ENCODE measurements around the gene FOXO1. TPM values are rescaled to one million over a fixed set of nuclear protein-coding genes. Genes with fewer than 3 reads are reported as not detected.

Gene FOXO1
- total RNA-seq, 4 donors from 2014 or later: 50.7 to 67.2 (median 60.3) TPM

DNA sequence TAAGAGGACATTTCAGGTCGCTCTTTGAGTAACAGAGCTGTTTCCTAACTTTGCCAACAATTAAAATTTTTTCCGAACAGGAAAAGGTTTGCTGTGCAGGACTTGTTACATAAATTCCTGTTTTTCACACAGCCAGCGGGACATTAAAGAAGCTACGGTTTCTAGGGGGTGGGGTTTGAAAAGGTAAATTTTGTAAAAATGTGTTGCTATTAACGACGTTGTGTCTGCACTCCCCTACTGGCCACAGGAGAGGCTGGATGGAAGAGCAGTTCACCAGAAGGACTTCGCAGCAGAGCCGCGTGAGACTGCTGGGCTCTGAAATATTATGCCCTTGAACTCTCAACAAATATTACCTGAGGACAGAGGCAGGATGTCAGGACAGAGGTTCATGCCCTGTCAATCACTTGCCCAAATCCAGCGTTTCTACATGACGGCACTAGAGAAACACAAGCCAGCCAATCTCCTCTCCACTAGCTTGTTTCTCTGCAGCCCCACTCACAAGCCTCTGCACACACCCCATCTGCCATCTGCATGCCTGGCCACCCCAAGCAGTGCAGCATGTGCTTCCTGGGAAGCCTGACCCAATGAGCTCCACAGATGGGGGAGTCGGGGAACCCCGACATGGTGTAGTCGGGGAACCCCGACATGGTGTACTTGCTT is 102.0 kb downstream of the FOXO1 start:
- no peaks in the 10 kb centered on the region for H3K9me3 ChIP-seq
- no peak overlapping the region for H3K27ac ChIP-seq
- no peaks in the 10 kb centered on the region for H3K27me3 ChIP-seq
- WGBS: 60% methylated on average over 15 of the region's 15 CpGs
- no peak overlapping the region for H3K4me3 ChIP-seq
- TF ChIP-seq POLR2AphosphoS5 (IDR thresholded peaks at IDR 0.05) (no peak), POLR2A (IDR thresholded peaks at IDR 0.05) (no peak), EP300 (IDR thresholded peaks at IDR 0.05) (no peak)
- TF ChIP-seq, protein P1, sequence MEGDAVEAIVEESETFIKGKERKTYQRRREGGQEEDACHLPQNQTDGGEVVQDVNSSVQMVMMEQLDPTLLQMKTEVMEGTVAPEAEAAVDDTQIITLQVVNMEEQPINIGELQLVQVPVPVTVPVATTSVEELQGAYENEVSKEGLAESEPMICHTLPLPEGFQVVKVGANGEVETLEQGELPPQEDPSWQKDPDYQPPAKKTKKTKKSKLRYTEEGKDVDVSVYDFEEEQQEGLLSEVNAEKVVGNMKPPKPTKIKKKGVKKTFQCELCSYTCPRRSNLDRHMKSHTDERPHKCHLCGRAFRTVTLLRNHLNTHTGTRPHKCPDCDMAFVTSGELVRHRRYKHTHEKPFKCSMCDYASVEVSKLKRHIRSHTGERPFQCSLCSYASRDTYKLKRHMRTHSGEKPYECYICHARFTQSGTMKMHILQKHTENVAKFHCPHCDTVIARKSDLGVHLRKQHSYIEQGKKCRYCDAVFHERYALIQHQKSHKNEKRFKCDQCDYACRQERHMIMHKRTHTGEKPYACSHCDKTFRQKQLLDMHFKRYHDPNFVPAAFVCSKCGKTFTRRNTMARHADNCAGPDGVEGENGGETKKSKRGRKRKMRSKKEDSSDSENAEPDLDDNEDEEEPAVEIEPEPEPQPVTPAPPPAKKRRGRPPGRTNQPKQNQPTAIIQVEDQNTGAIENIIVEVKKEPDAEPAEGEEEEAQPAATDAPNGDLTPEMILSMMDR (IDR thresholded peaks at IDR 0.05): no peak
- no peak for DNase-seq (ENCODE audit: low spot score in 2 of 2)
- H3K36me3 ChIP-seq: peaks cover 10% of the 10 kb centered on the region
- peaks cover 49% of the 10 kb centered on the region for H3K4me1 ChIP-seq

GRCh38 chr13:40563350-40564125 is 102.9 kb downstream of the FOXO1 start:
- TF ChIP-seq POLR2A (IDR thresholded peaks at IDR 0.05): no peak
- TF ChIP-seq, protein P1 (IDR thresholded peaks at IDR 0.05): no peak
- no peak for TF ChIP-seq EP300 (IDR thresholded peaks at IDR 0.05)
- TF ChIP-seq POLR2AphosphoS5 (IDR thresholded peaks at IDR 0.05): no peak
- WGBS: 81% methylated on average over 14 of the region's 14 CpGs

DNA sequence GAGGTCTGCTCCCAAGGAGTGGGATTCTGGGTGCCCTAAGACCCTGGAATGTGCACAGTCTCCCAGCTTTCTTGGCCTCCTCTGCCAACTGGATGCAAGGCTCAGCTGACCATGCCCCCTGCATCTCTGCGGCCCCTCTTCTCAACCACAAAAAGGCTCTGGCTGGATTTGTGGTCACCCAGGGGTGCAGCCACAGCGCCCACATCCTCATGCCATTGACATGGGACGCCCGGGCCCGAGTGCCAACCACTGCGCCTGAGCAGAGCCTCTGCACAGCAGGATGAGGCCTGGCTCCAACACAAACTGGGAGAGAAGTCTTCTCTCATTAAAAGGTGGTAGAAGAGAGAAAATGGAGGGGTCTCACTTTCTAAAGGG is 103.5 kb downstream of the FOXO1 start:
- peaks cover 14% of the 10 kb centered on the region for H3K36me3 ChIP-seq
- DNase-seq (ENCODE audit: low spot score in 2 of 2): no peak
- WGBS: 79% methylated on average over 6 of the region's 6 CpGs
- H3K27me3 ChIP-seq: no peaks in the 10 kb centered on the region
- no peaks in the 10 kb centered on the region for H3K9me3 ChIP-seq
- peaks cover 42% of the 10 kb centered on the region for H3K4me1 ChIP-seq
- H3K27ac ChIP-seq: no peak overlapping the region
- no peak overlapping the region for H3K4me3 ChIP-seq
- no peak for TF ChIP-seq POLR2AphosphoS5 (IDR thresholded peaks at IDR 0.05)
- TF ChIP-seq, protein P1 (IDR thresholded peaks at IDR 0.05): no peak
- TF ChIP-seq POLR2A (IDR thresholded peaks at IDR 0.05): no peak
- TF ChIP-seq EP300 (IDR thresholded peaks at IDR 0.05): no peak

More at GRCh38 chr13:40563350-40564125, 102.9 kb downstream of the FOXO1 start:
- peaks cover 43% of the 10 kb centered on the region for H3K4me1 ChIP-seq
- H3K27ac ChIP-seq: no peak overlapping the region
- DNase-seq (ENCODE audit: low spot score in 2 of 2): no peak
- H3K36me3 ChIP-seq: peaks cover 14% of the 10 kb centered on the region
- no peaks in the 10 kb centered on the region for H3K9me3 ChIP-seq
- no peaks in the 10 kb centered on the region for H3K27me3 ChIP-seq
- H3K4me3 ChIP-seq: no peak overlapping the region

DNA sequence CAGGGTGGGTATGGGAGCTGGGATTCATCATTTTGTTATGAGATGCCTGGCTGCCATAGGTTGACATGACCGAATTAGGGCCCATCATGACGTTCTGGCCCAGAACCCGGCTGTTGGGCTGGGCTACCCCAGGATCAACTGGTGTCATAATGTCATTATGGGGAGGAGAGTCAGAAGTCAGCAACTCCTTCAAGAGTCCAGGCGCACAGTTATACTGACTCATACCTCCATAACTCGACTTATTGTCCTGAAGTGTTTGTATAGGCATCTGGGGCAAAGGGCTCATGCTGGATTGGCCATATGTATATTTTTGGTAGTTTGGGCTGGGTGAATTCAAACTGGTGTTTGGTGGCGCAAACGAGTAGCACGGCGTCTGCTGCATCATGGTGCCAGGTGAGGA is 106.5 kb downstream of the FOXO1 start:
- Histone ChIP-seq H3K9me3 (no peaks in the 10 kb centered on the region), H3K4me3 (no peak overlapping the region), H3K27me3 (no peaks in the 10 kb centered on the region), H3K36me3 (peaks cover 14% of the 10 kb centered on the region), H3K4me1 (peaks cover 39% of the 10 kb centered on the region), H3K27ac (no peak overlapping the region)
- DNase-seq (ENCODE audit: low spot score in 2 of 2): no peak
- TF ChIP-seq, protein P1 (IDR thresholded peaks at IDR 0.05): no peak
- no peak for TF ChIP-seq POLR2AphosphoS5 (IDR thresholded peaks at IDR 0.05)
- no peak for TF ChIP-seq EP300 (IDR thresholded peaks at IDR 0.05)
- TF ChIP-seq POLR2A (IDR thresholded peaks at IDR 0.05): no peak
- WGBS: 93% methylated on average over 9 of the region's 9 CpGs

DNA sequence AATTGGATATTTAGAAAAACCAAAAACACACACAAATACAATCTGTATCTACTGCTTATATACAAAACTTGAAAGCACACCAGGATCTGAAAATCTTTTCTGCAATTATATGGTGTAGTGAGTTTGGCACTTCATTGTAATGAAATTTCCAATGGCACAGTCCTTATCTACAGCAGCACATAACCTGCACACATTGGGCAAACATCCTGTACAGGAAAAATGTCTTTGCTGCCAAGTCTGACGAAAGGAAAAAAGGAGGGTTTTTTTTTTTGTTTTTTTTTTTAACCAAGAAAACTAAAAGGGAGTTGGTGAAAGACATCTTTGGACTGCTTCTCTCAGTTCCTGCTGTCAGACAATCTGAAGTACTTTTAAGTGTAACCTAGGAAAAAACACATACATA is 107.8 kb downstream of the FOXO1 start:
- Histone ChIP-seq H3K27ac (no peak overlapping the region), H3K9me3 (no peaks in the 10 kb centered on the region), H3K4me1 (peaks cover 27% of the 10 kb centered on the region), H3K27me3 (no peaks in the 10 kb centered on the region), H3K36me3 (peaks cover 14% of the 10 kb centered on the region), H3K4me3 (no peak overlapping the region)
- 22% methylated on average over 1 of the region's 1 CpG for WGBS
- TF ChIP-seq POLR2AphosphoS5 (IDR thresholded peaks at IDR 0.05) (no peak), POLR2A (IDR thresholded peaks at IDR 0.05) (no peak), EP300 (IDR thresholded peaks at IDR 0.05) (no peak)
- TF ChIP-seq, protein P1 (IDR thresholded peaks at IDR 0.05): no peak
- no peak for DNase-seq (ENCODE audit: low spot score in 2 of 2)

Measured in suprapubic skin (tissue), 4 donors.